CD4-positive, alpha-beta T cell treated with Interleukin-2 at 100 ng/mL for 4 hours (primary cell): ENCODE results near the gene CMSS1.

Source experiments
- DNase-seq: peaks from one replicate; pipeline ENCODE4 v3.0.0-alpha.2; 2020; ENCODE audit warnings: low spot score

Gene CMSS1

DNA sequence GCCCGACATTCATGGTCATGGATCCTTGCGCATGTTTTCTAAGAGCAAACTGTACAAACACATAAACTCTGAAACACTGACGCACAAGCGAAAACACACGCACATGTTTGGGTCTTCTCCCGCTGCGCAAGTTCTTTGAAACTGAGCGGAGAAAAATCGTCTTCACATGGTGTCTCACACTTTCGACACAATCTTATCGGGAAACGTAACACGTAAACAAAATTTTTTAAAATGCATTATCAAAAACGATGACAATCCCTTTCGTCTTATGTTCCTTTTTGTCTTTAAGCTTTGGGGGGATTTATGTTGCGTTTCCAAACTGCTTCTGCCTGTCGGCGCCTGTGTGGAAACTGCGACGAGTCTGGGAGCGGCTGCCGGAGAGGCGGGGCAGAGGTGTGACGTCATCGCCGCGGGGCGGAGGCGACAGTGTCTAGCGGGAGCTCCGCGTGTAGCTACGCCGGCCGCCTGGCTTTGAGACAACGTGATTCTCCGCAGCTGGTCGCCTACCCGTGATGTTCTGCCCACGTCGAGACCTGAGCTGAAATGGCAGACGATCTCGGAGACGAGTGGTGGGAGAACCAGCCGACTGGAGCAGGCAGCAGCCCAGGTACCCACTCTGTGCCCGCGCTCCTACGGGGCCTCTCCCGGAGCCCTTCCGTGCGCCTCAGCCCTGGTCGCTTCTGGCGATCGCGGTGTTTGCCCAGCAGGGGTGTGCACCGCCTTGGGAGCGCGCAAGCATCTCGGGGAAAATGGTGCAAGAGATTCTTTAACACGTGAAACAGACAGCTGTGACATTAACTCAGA lies at the start of gene CMSS1:
TSS of gene CMSS1 (plus strand) at position 426 of the 804 bp plus-strand sequence.
- peak; percentile 95 for DNase-seq

DNA sequence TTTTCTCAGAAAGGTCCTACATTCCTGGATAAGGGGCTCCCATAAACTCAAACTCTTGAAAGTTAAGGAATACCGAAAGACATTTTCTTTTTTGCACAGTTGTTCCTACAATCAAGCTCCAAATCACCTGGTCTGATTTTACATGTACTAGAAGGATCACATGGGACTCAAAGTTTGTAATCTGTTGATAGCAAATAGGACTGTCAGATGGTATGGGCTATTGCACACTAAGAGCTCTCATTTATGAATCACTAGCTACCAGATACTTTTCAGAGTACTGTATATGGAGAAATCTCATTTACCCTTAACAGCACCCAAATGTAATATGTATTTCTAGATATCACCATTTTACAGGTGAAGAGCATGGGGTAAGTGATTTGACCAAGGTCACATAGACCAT lies 49.5 kb upstream of the CMSS1 start:
- no peak for DNase-seq

DNA sequence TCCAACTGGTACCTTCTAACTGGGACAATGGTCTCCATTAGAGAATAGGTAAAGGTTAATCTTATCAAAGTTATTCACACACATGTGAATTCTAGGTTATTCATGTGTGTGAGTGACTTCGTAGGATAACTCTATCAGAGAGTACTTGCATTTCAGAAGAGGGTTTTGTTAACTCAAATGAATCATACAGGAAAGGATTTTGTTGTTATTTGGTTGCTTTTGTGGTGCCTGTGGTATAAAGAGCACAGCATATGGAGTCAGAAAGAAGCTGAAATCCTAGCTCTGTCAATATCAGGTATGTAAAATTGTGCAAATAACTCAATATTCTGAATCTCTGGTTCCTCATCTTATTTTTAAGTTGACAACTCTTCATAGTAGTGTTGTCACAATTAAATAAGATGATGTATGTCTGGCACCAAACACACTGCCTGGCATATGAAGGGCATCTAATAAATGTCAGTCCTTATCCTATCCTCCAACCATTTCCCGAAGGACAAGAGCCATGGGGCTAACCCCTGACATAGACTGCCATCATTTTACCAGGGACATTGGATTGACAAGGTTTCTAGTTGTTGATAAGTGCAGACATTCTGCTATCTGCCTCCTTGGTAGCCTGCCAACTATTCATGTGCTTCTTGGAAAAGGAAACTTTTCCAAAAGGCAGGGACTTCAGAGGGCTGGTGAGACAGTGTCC lies 48.7 kb upstream of the CMSS1 start:
- no peak for DNase-seq

DNA sequence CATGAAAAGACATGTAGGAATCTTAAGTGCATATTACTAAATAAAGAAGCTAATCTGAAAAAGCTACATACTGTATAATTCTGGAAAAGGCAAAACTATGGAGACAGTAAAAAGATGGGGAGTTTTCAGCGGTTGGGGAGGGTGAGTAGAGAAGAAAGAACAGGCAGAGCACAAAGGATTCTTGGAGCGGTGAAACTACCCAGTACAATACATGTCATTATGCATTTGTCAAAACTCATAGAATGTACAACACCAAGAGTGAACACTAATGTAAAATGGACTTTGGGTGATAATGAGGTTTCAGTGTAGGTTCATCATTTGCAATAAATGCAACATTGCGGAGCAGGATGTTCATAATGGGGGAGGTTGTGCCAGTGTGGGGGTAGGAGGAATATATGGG lies 45.5 kb upstream of the CMSS1 start:
- DNase-seq: no peak

DNA sequence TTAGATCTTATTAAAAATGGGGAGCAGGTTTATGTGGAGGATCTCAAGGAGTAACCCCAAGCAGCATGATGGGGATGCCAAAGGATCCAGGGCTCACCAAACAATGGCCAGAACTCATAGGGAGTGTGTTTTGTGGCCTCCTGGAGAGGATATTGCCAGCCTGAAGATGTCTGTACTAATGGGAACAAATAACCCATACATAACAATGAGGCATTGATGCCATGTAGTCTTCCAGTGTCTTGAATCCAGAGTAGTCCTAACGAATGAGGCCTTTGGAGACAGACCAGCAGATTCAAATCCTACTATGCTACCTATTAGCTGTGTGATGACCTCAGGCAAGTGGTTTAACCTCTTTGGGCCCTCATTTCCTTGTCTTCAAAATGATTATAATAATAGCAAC lies 45.0 kb upstream of the CMSS1 start:
- DNase-seq: no peak

DNA sequence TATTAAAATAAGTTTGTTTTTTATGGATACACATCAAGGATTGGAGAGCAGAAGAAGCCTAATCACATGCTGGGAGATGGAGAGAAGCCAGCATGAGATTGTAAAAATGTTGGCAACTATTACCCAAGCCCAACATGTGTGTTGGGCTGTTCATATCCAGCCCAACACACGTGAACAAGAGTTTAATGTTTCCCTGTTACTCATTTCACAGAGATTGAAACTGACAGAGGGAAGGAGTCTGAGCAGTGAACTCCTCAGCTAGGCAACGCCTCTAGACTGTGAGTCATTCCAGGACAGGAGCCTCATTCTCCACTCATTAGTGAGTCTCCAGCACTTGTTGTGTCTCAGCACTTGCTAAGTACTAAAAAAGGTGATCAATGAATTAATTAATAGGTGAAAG lies 43.2 kb upstream of the CMSS1 start:
- DNase-seq: no peak

DNA sequence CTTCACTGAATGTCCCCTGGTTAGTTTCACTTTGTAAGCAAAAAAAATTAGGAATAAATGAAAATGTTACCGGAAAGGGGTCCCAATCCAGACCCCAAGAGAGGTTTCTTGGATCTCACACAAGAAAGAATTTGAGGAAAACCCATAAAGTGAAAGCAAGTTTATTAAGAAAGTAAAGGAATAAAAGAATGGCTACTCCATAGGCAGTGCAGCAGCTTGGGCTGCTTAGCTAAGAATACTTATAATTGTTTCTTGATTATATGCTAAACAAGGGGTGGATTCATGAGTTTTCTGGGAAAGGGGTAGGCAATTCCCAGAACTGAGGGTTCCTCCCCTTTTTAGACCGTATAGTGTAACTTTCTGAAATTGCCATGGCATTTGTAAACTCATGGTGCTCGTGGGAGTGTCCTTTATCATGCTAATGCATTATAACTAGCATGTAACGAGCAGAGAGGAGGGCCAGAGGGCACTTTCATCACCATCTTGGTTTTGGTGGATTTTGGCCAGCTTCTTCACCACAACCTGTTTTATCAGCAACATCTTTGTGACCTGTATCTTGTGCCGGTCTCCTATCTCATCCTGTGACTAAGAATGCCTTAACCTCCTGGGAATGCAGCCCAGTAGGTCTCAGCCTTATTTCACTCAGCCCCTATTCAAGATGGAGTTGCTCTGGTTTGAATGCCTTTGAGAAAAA lies 41.0 kb upstream of the CMSS1 start:
- no peak for DNase-seq

DNA sequence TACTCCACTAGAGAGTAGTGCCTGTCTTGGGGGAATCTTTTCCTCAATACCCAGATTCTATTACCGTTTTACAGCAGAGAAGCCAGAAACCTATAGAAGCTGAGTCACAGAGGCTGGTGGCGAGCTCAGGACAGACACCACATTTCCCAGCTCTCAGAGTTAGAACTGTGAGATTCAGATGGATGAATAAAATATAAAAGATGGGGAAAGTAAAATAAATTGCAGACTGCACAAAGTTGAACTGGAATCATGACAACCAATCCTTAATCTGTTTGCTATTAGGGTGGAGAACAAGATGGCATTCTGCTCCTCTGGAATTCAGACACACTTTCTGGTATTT lies 40.5 kb upstream of the CMSS1 start:
- DNase-seq: no peak

DNA sequence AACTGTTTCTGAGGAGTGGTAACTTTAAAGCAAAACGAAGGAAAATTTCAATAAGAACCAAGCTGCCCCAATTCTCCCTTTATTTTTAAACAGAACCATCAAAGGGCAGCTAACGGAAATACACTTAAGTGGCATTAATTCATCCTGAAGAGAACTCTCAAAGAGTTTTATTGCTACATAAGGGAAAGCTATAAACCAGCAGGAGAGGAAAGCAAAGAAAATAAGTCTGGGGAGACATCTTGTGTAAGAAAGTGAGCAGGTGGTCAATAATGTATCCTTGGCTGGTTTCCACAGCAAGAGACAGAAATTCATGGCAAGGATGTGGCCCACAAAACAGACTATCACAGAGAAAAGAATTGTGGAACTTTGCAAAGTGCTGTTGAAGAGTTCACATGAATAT lies 40.0 kb upstream of the CMSS1 start:
- no peak for DNase-seq

DNA sequence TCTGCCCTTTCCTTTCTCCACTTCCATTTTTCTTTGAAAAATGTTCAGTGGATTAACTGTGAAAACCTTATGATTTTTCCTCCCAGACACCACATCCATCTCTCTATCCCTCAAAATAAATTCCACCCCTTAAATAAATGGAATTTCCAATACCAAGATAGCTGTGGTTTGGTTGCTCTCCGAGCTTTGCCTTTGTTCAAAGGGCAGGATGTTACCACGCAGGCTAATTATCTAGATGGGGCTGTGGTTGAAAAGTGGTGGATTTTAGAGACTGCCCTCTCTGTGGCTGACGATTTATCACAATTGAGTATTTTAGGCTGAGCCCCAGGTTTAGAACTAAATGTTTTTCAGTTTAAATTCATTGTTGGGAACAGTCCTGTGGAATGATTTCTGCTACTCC lies 36.9 kb upstream of the CMSS1 start:
- no peak for DNase-seq

DNA sequence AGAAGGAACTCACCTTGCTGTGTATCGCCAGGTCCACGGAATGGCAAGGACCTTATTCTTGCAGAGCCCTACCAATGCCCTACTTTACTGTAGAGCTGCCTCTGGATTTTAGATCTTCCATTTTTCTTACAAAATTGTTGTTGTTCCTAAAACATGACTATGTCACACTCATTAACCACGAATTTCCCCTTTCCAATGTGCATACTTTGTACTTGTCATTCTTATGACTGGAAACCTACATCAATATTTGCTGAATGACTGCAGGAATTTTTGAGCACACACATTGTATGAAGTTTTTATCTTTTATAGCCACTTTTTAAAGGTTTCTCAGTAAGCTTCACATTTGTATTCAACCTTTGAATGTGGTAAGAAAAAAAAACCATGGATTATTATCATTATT lies 35.9 kb upstream of the CMSS1 start:
- DNase-seq: no peak

DNA sequence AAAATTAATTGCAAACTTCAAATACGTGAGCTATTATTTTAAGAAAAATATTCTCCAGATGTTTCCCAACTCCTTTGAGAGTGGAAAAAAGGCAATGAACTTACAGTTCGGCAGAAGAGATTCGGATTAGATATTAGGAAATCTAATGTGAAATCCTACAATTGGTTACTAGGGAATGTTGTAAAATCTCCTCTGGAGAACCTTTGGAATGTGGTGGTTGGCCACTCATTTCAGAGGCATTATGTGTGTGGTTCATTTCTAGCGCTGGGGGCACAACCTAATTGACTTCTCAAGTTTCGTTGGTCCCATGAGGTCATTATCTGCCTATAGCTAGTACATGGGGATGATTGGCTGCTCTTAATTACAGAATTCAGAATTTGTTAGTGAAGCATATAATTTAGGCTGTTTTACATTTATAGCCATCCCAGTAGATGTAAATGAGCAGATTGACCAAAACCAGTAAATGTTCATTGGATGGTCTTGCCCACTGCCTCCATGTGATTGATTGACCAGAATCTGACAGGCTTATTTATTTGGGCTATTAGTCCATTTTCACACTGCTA lies 34.6 kb upstream of the CMSS1 start:
- no peak for DNase-seq

DNA sequence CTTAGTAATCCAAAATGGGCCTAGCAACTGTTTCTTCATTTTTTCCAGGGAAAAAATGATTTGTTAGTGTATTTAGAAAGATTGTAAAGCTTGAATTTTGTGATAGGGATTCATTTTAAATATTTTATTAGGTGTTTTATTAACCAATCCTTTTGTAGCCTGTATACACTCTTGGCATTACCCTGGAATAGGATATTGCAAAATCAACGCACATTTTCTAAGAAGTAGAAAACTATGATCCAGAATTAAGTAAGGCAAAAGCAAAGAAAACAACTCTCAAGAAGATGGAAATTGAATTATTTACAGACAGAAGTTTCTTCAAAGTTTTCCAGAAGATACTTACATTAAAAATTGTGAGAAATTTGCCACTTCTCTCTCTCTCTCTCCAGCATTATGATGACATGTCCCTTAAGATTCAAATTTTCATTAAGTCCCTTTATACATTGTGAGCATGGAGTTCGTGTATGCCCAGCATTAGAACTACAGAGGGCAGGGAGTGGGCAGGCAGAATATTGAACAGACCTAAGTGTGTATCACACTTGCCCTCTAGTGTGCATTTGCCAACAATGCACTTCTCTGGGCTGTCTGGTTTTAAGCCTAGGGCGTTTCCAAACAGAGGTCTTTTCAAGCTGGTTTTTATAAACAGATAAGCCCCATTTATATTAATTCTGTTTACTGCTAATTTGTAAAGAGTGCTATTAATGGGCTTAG lies 28.5 kb upstream of the CMSS1 start:
- DNase-seq: peak; percentile 24

DNA sequence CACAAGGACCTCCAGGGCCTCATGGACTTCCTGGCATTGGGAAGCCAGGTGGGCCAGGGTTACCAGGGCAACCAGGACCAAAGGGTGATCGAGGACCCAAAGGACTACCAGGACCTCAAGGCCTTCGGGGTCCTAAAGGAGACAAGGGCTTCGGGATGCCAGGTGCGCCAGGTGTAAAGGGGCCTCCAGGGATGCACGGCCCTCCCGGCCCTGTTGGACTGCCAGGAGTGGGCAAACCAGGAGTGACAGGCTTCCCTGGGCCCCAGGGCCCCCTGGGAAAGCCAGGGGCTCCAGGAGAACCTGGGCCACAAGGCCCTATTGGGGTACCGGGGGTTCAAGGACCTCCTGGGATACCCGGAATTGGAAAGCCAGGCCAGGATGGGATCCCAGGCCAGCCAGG lies 23.2 kb upstream of the CMSS1 start:
- no peak for DNase-seq

DNA sequence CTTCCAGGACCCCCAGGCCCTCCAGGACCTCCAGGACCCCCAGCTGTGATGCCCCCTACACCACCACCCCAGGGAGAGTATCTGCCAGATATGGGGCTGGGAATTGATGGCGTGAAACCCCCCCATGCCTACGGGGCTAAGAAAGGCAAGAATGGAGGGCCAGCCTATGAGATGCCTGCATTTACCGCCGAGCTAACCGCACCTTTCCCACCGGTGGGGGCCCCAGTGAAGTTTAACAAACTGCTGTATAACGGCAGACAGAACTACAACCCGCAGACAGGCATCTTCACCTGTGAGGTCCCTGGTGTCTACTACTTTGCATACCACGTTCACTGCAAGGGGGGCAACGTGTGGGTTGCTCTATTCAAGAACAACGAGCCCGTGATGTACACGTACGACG lies 22.1 kb upstream of the CMSS1 start:
- no peak for DNase-seq

DNA sequence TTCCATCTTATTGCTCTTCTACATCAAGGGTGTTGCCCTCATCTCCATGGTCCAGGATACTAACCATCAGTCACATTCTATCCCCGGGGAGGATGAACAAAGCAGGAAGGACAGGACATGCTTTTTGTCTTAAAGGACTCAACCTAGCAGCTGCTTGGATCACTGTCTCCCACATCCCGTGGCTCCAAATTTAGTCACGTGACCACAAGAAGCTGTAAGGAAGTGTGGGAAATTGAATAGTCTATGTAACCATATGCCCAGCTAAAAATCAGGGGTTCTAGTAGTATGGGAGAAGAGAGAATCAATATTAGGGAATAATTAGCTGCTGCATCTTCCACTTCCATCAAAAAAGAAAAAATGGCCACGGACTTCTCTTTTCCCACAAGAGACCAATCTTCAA lies 18.2 kb upstream of the CMSS1 start:
- DNase-seq: no peak

DNA sequence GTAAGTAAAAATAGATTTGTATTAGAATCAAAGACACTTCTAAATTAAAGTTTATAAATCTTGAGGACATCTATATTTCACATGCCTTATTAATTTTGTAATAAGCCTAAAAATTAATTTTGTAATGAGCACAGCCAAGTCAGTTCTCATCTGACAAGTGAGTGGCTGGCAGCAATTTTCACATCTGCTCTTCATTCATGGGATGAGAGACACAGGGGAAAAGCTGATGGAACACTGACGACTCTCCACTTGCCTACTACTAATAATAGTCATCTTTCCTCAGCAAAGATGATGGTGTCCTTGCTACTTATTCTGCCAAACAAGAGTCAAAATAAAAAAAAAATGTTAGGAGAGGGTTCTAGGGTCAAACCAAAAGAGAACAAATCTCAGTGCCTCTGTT lies 14.4 kb upstream of the CMSS1 start:
- no peak for DNase-seq

DNA sequence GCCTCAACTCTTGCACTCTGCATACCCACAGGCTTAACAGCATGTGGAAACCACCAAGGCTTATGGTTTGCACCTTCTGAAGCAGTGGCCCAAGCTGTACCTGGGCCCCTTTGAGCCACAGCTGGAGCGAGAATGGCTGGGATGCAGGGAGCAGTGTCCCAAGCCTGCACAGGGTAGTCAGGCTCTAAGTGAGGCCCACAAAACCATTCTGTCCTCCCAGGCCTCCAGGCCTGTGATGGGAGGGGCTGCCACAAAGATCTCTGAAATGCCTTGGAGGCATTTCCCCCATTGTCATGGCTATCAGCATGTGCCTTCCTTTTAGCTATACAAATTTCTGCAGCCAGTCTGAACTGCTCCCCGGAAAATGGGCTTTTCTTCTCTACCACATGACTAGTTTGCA lies 12.5 kb upstream of the CMSS1 start:
- DNase-seq: no peak

DNA sequence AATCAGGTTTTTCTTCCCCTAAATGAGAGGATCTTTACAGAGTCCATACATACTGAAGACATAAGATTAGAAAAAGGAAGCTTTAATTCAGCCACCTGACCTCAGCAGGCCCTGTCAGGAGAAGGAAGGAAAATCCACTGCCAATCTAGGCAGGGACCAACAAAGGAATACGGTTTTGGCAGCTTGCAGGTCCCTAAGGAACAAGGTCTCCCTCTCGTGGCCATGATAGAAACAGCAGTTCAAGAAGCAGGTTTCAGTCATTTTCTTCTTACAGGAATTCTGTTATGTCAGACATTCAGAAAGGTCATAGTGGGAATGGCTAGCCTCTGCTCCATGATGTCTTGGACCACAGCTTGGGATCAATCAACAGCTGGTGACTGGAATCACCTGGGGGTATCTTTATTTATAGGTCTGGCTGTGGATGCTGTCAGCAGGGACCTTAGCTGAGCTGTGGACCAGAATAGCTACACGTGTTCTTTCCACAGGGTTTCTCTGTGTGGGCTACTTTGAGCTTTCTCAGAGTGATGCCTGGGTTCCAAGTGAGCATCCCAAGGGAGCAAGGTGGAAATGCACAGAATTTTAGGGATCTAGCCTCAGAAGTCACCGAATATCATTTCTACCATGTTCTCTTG lies 9.4 kb upstream of the CMSS1 start:
- DNase-seq: peak; percentile 67

DNA sequence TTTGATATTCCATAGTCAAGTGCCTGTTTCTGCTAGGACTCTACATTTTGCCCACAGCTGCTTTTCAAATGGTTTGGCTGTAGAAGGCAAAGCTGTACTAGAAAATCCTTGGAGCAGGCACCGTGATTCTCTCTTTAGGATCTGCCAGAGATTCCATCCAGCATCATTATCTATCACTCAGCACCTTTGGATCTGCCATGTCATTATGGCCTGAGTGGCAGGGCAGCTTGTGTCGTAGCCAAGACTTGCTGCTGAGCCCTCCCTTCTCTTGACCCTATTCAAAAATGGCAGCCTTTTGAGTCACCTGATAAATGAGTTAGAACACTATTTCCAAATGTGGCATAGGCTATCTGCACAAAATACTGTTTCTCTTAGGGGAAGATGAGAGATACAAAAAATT lies 8.1 kb upstream of the CMSS1 start:
- no peak for DNase-seq

DNA sequence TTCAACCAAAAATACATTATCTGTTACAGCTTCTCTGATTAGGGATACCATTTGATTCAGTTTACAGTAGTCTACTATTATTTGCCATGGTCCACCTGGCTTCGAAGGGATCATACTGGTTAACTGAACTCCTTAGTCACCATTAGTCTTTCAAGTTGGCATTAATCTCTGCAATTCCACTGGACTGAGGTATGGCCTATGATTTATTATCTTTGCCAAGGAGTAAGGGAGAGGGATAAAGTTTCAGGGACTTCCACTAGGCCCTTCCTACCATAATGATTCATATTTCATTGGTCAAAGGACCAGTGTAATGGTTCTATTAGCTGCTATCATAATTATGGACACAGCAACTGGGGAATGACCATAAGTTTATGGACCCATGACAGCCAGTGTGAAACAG lies 7.3 kb upstream of the CMSS1 start:
- DNase-seq: no peak

DNA sequence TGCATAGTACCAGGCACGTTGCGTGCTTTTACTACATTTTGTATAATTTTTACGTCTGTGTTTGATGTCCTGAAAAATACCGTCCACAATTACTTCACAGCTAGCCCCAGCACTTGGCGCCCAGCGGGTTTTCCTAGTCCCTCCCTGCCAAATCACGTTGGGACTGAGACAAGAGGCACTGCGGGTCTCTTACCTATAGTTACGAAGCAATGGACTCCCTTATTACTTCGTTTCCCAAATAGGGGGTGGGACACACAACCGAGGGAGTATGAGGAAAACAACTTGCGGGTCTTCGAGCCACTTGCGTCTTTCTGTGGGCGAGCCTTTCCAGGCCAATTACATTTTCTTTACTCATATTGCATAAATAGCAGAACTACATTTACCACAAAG lies 620 bp upstream of the CMSS1 start:
- no peak for DNase-seq
